HG03039 (cell line): Measurements from ENCODE around the gene ZNF346.

Experiments used
- ATAC-seq: cut with Tn5 transposase; IDR thresholded peaks from one replicate; pipeline ENCODE4 v1.9.1; 2021; ENCODE audit warnings: mild to moderate bottlenecking, moderate library complexity; ENCODE audit not compliant: unreplicated experiment

The ZNF346 gene

GRCh38 chr5:177093803-177094202 lies 71.3 kb downstream of the ZNF346 start:
- ATAC-seq, result no peak

GRCh38 chr5:177094224-177095087 lies 72.0 kb downstream of the ZNF346 start:
- no peak for ATAC-seq

GRCh38 chr5:177095088-177095669 lies 72.7 kb downstream of the ZNF346 start:
- no peak for ATAC-seq

GRCh38 chr5:177096162-177097015 lies 73.9 kb downstream of the ZNF346 start:
- ATAC-seq, result no peak

- no peak for ATAC-seq
Observed at GRCh38 chr5:177097016-177097985, 74.8 kb downstream of the ZNF346 start.

GRCh38 chr5:177098120-177098469 lies 75.6 kb downstream of the ZNF346 start:
- no peak for ATAC-seq

GRCh38 chr5:177098470-177099141 lies 76.1 kb downstream of the ZNF346 start:
- no peak for ATAC-seq

GRCh38 chr5:177099422-177100093 lies 77.1 kb downstream of the ZNF346 start:
- ATAC-seq, result no peak

- no peak for ATAC-seq
Observed at GRCh38 chr5:177100714-177101121, 78.2 kb downstream of the ZNF346 start.

GRCh38 chr5:177103523-177104253 lies 81.2 kb downstream of the ZNF346 start:
- no peak for ATAC-seq

GRCh38 chr5:177105691-177106476 lies 83.4 kb downstream of the ZNF346 start:
- ATAC-seq, result no peak

GRCh38 chr5:177107159-177107558 lies 84.7 kb downstream of the ZNF346 start:
- ATAC-seq, result no peak

GRCh38 chr5:177109810-177110209 lies 87.3 kb downstream of the ZNF346 start:
- ATAC-seq, result no peak

- ATAC-seq, result no peak
Observed at GRCh38 chr5:177111720-177112394, 89.4 kb downstream of the ZNF346 start.

- no peak for ATAC-seq
Observed at GRCh38 chr5:177112589-177113220, 90.2 kb downstream of the ZNF346 start.

- no peak for ATAC-seq
Observed at GRCh38 chr5:177113566-177114424, 91.3 kb downstream of the ZNF346 start.
